GM18505 (cell line): ENCODE data around the gene AGMAT.

ENCODE experiments used
- ATAC-seq: cut with Tn5 transposase; IDR thresholded peaks from one replicate; pipeline ENCODE4 v1.9.1; 2021; ENCODE audit not compliant: unreplicated experiment
- POLR2A ChIP-seq: IDR thresholded peaks from 4 replicates; pipeline ENCODE4 v1.6.1; 2011; ENCODE audit warnings: borderline replicate concordance; ENCODE audit not compliant: insufficient read depth, insufficient read length; ENCODE audit errors: extremely low read depth

The AGMAT gene

DNA sequence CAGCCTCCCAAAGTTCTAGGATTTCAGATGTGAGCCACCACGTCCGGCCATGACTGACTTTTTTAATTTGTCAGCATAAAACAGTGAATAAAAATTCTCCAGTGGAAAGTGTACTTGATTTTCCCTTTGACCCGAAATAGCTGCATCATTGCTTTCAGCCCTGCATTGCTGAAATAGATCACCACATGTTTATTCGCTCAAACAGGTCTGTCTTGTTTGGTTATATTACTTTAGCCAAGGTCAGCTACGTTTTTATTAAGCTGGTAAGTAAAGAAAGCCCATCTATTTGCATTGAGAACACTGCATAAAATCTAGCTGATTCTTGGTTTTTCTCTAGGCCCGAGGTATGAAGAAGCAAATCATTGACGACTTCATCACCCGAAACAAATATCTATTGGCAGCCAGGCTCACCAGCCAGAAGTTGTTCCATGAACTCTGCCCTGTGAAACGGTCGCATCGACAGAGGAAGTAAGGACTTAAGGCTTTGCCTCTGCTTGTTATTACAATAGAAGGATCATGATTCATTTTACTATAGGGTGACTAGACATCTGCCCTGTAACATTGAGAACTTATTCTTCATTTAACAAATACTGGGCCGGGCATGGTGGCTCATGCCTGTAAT, 25.6 kb downstream of the AGMAT start:
- TF ChIP-seq POLR2A, result no peak
- ATAC-seq, result no peak

DNA sequence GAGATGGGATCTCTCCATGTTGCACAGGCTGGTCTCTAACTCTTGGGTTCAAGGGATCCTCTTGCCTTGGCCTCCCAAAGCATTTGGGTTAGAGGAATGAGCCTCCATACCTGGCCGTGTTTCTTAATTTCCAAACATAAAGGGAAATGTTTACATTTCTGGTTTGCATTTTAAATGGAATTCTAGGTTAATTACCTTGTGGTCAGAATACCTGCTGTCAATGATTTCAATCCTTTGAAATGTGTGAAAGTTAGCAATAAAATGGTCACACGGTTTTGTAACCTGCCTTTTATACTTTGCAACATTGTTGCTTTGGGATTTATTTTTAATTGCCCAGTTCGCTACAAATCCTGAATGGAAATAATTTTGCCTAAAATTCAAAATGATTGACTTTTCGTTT, 26.3 kb downstream of the AGMAT start:
- ATAC-seq, result no peak
- TF ChIP-seq POLR2A, result no peak

DNA sequence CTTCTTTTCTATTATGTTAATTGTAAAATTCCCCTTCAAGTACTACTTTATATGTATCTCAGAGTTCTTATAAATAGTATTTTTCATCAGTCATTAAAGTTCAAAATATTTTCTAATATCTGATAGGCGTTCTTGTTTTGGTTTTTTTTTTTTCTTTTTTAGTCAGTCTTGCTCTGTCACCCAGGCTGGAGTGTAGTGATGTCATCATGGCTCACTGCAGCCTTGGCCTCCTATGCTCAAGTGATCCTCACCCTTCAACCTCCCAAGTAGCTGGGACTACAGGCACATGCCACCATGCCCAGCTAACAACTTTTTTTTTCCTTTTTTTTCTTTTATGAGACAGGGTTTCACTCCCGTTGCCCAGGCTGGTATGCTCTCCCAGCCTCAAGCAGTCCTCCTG, 27.3 kb downstream of the AGMAT start:
- no peak for TF ChIP-seq POLR2A
- no peak for ATAC-seq

DNA sequence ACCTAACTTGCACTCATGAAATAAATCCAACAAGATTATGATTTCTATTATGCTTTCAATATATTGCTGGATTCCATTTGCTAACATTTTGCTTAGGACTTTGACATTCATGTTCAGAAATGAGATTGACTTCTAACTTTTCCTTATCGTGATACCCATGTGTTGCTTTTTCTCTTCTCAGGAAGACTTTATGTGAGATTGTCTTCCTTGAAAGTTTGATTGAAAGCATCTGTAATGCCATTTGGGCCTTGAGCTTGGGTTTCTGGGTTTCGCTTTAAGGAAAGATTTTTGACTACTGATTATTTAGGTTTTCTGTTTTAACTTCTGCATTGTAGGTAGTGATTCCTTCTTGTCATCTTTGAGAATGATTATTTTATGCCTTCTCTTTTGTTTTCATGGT, 27.8 kb downstream of the AGMAT start:
- no peak for ATAC-seq
- TF ChIP-seq POLR2A, result no peak

DNA sequence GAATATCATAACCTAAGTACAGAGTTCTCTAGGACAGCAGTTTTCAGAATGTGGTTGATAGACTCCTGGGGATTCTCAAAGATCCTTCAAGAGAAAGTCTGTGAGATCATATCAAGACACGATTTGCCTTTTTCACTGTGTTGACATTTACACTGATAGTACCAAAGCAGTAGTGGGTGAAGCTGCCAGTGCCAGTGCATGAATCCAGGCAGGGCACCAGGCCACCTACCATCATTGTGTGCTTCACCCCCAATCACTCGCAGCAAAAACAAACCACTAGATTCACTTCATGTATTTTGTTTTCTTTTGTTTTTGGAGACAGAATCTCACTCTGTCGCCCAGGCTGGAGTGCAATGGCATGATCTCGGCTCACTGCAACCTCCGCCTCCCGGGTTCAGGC, 34.3 kb downstream of the AGMAT start:
- TF ChIP-seq POLR2A, result no peak
- ATAC-seq, result no peak

DNA sequence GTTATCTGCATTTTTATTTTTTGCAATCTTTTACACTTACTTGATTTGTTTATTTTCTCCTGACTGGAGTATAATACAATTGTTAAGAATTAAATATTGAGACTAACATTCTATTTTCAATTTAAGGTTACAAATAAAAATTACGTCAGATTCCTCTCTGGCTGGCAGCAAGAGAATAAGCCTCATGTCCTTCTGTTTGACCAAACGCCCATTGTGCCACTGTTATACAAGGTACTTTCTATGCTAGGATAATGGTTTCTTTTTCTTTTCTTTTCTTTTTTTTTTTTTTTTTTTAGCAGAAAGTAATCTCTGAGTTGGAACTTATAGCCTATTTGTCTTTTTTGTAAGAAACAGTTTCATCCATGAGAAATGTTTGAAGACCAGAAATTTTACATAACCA, 38.2 kb downstream of the AGMAT start:
- ATAC-seq, result no peak
- no peak for TF ChIP-seq POLR2A

DNA sequence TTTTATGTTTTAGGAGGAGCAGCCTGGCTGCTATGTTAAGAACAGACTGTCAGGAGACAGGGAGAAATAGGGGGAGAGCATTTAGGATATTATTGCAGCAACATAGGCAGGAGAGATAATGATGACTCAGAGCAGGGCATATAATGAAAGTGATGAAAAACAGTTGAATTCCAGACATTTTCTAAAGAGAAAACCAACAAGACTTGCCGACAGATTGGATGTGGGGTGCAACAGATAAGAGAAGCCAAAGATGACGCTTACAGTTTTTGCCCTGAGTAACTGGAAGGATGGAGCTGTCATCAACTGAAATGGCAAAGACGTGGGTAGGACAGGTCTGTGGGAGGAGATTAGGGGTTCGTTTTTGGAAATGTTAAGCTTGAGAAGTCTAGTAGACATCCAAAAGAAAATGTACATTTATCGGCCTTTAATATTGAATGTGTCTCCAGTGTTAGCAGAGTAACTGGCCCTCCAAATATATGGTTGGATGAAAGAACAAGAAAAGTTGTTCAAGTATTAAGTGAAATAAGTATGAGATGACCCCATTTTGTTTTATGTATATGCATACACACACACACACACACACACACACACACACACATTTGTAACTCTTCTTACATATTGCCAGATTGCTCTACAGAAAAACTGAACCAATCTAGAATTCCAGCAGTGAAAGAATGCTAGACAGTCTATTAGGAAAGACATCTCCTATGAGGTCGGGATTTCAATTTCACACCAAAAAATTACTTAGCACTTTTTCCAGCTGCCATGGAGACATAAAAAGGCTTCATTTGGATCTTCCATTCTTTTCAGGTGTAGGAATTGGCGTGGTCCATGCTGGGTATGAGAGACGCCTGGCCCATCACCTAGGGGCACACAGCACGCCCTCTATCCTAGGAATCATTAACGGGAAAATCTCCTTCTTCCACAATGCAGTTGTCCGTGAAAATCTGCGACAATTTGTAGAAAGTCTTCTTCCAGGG, 41.0 kb downstream of the AGMAT start:
- no peak for TF ChIP-seq POLR2A
- ATAC-seq, result no peak

DNA sequence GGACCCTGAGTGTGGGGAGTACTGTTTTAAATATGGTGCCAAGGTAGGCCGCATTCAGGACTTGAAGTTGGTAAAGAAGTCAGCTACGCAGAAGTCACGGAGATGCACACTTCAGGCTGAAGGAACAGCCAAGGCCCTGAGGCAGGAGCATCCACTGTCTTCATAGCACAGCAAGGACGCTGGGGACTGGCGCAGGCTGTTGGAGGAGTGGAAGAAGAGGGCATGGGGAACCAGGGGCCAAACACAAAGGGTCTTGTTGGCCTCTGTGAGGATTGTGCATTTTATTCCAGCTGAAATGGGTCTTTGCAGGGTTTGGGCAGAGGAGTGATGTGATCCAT, 41.6 kb downstream of the AGMAT start:
- no peak for ATAC-seq
- TF ChIP-seq POLR2A, result no peak

DNA sequence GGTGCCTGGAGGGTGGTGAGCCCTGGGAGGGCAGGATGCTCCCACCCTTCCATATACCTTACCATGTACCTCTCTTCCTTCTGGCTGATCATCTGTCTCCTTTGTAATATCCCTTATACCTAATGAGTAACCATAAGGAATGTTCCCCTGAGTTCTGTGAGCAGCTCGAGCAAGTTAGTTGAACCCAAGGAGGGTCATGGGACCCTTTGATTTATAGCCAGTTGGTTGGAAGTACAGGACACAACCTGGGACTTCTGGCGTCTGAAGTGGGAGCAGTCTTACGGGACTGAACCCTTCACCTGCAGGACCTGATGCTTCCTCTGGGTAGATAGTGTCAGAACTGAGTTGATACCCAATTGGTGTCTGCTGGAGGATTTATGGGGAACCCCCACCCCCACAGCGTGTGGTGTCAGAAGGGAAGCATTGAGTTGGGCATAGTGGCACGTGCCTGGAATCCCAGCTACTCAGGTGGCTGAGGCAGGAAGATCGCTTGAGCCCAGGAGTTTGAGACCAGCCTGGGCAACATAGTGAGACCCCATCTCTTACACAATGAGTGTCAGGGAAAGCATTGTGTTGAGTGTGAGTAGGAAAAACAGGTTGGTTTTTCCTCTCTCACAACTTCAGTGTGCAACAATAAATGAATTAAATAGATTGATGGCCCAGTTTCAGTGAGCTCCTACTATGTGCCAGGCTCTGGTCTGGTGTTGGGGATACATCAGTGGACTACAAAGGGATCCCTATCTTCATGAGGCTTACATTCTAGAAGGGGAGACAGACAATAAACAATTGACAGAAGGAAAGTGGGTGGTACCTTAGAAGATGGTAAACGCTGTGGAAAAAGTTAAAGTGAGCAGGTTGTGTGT, 42.2 kb downstream of the AGMAT start:
- no peak for TF ChIP-seq POLR2A

DNA sequence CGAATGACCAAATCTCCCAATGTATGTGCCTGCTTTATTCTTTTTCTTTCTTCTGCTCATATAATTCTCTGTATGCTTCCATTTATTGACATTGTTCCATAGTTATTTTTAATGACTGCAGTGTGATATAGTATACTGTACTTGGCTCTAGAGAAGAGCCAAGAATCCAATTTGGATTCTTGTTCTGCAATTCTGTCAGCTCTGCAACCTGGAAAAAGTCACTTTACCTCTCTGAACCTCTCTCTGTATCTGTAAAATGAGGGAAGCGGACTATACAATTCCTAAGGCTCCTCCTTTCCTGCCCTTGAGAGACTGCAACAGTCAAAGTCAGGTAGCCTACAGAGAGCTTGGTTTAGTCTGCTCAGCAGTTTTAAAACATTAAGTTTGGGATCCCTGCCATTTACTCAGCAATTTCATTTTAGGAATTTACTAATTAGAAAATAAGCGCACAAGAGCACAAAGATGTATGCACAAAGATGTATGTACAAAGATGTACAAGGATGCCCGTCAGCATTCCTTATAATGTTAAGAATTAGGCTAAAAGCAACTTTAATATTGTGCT, 43.5 kb downstream of the AGMAT start:
- TF ChIP-seq POLR2A, result no peak
- no peak for ATAC-seq

More for the DNA sequence above, 42.2 kb downstream of the AGMAT start:
- no peak for ATAC-seq

DNA sequence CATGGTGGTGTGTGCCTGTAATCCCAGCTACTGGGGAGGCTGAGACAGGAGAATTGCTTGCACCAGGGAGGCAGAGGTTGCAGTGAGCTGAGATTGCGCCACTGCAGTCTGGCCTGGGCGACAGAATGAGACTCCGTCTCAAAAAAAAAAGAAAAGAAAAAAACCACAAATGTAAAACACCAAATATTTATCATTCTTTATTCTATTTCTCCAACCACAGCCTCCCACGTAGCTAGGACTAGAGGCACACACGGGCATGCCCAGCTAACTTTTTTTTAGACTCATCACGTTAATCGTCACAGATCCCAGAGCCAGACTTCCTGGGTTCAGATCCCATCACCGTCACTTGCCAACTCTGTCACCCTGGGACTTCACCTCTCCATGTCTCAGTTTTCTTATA, 44.7 kb downstream of the AGMAT start:
- no peak for ATAC-seq
- no peak for TF ChIP-seq POLR2A

DNA sequence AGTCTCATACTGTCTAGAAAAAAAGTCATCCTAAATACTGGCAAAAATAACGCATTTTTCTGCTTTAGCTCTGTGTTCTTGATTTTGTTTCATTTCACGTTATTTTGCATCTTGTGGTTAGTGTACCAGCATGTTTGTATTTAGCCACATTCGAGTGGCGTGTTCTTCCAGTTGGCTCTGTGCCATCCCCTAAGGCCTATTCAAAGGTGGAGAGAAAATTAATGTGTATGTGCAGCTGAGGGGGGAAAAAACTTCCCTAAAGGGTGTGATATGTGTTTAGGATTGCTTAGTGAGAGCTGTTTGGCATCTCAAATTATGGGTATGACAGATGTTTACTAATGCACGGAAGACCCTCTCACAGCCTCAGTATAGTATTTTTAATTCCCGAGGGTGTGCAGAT, 46.1 kb downstream of the AGMAT start:
- TF ChIP-seq POLR2A, result no peak
- no peak for ATAC-seq

DNA sequence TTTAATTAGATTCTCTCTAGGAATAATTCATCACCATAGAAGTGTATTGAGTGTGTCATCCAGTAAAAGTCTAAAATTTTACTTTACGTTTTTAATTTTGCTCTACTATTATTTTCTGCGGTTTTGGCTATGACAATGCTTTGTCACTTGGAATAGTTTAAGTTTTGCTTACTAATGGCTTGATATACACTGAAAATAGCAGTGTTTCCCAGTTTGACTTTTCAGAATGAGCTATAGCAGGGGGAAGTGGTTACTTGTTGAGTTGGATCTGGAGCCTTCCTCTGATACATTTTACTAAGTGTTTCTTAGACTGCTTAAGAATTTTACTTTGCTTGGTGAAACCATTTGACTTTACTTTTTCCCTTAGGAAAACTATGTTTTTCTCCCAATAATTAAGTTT, 53.2 kb downstream of the AGMAT start:
- no peak for ATAC-seq
- no peak for TF ChIP-seq POLR2A
